IPS-18c (cell line): ENCODE results near the gene RBMY1D.
"Not testable (repeated sequence)": the region's sequence is repeated elsewhere in the genome, so short reads cannot be mapped to it uniquely, and the experiment has no call there.

Experiments used
- H3K4me3 ChIP-seq: 2 replicates; pipeline ENCODE4 v1.7.0; 2013; ENCODE audit warnings: low read depth, mild to moderate bottlenecking, low read length, moderate library complexity; ENCODE audit not compliant: insufficient read depth
- H3K9me3 ChIP-seq: one replicate; pipeline ENCODE4 v1.6.1; 2013; ENCODE audit warnings: mild to moderate bottlenecking, low read length, moderate library complexity; ENCODE audit not compliant: control insufficient read depth, insufficient read depth

RBMY1D gene

DNA sequence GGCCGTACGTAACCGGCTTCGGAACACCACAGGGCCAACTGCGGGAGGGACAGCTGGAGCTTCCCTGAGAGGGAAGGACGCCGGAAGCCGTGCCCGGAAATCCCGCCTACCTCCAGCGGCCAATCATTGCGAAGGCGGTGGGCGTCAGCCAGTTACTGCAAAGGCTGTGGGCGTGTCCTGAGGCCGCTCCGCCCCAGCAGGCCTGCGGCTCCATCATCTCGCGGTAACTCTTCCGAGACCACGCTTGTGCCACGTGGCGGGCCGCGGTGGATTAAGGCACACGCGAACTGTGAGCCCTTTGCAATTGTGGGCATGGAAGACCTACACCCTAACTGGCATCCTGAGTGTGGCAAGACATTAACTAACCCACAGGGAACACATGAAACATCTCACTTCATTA, at the start of gene RBMY1D:
TSS of gene RBMY1D (minus strand) at position 101 of the 400 bp plus-strand sequence. CDS start 2,013 bp downstream, outside the sequence.
- not testable (repeated sequence) for H3K4me3 ChIP-seq, H3K9me3 ChIP-seq

DNA sequence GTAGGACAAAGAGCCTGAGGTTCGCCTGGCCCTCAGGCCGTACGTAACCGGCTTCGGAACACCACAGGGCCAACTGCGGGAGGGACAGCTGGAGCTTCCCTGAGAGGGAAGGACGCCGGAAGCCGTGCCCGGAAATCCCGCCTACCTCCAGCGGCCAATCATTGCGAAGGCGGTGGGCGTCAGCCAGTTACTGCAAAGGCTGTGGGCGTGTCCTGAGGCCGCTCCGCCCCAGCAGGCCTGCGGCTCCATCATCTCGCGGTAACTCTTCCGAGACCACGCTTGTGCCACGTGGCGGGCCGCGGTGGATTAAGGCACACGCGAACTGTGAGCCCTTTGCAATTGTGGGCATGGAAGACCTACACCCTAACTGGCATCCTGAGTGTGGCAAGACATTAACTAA, 23.6 kb upstream of the RBMY1D start, which contains the start of gene RBMY1E:
TSS of gene RBMY1E (minus strand) at position 101 of the 400 bp plus-strand sequence. CDS start 1,978 bp downstream, outside the sequence.
- not testable (repeated sequence) for H3K4me3 ChIP-seq, H3K9me3 ChIP-seq

DNA sequence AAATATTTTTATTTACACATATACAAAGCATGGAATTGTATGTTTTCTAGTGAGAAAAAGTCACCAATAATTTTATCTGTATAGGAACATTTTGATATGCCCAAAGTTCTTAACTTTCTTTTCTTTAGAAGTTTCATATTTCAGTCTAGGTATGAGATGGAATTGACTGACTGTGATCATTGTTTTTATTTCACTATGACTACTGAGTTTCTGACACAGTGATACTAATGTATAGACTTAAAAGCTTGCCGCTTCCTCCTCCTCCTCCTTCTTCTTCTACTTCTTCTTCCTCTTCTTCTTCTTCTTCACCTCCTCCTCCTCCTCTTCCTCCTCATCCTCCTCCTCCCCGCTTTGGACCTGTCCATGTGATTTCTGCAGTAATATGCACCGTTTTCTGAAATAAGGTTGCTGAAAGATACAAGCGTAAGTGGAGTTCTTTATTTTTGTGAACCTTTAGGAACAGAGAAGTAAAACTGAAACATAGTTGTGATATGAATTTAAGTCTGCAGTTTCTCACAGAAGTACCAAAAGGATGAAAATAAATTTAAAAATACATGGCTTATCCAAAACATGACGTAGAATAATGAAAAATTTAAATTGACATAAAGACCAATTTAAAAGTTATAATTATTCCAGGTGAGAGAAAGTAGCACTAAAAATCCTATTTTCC, 24.8 kb downstream of the RBMY1D start:
- not testable (repeated sequence) for H3K4me3 ChIP-seq, H3K9me3 ChIP-seq

DNA sequence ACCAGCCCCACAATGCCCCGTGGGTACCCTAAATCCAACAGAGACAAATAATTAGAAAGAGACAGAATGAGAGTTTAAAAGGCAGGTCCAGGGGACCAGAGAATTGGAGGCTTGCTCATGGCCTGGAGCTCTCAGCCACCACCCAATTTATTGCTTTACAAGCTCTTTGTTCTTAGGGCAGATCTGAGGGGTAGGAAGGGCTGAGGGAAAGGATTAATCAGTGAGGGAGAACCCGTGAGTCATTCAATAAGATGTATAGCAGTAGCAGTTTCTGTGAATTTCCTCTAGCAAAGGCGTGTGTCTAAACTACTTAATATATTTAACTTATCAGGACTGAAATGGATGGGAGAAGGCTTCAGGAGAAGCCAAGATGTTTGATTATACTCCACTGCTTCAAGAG, 48.8 kb downstream of the RBMY1D start:
- H3K4me3 ChIP-seq, result no peak overlapping the region

DNA sequence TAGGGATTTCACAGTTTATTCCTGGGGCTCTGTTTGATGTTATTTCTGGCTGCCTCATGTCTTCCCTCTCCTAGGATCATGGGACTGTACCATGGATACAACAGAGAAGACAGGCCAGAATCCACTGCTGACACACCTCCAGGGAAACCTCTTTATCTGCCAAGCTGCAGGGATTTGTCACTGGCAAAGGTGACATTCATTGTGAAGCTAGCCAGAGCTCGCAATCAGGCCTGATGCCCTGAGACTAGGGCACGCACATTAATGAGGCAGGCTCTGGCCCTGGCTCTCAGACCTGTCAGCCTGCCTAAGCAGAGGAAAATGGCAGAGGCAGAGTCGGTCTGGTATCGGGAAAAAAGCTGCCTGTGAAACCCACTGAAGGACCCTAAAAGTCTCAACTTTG, 52.2 kb downstream of the RBMY1D start:
- Histone ChIP-seq H3K4me3 (no peak overlapping the region), H3K9me3 (no peaks in the 10 kb centered on the region)

More for the DNA sequence above, 48.8 kb downstream of the RBMY1D start:
- H3K9me3 ChIP-seq, result no peaks in the 10 kb centered on the region

DNA sequence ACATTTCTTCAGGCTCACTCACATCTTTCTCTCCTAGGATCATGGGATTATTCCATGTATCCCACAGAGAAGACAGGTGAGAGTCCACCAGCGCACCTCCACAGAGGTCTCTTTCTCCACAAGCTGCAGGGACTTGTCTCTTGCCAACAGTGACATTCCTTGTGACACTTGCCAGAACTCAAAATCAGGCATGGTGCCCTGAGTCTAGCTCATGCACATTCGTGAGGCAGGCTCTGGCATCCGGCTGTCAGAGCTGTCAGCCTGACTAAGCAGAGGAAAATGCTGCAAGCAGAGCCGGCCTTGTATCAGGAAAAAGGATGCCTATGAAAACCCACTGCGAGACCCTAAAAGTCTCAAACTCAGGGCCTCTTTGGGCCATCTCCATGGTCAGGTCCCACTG, 54.8 kb downstream of the RBMY1D start:
- no peak overlapping the region for H3K4me3 ChIP-seq
- no peaks in the 10 kb centered on the region for H3K9me3 ChIP-seq

DNA sequence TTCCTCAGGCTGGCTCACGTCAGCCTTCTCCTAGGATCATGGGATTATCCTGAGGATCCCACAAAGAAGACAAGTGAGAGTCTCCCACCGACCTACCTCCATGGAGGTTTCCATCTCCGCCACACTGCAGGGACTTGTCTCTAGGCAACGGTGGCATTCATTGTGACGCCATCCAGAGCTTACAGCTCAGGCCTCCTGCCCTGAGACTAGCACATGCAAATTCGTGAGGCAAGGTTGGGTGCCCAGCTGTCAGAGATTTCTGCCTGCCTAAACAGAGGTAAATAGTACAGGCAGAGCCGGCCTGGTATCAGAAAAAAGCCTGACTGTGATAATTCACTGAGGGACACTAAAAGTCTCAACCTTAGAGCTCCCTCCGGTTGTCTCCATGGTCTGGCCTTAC, 58.0 kb downstream of the RBMY1D start:
- Histone ChIP-seq H3K4me3 (no peak overlapping the region), H3K9me3 (no peaks in the 10 kb centered on the region)

DNA sequence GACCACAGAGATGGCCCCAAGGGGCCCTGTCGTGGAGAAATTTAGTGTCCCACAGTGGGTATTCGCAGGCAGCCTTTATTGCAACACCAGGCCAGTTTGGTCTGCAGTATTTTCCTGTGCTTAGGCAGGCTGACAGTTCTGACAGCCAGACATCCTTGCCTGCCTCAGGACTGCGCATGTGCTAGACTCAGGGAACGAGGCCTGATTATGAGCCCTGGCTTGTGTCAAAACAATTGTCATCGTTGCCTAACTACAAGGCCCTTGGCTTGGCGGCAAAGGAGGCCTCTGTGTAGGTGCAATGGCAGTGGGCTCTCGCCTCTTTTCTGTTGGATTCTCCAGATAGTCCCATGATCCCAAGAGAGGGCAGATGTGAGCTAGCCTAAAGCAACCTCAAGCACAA, 59.3 kb downstream of the RBMY1D start:
- no peaks in the 10 kb centered on the region for H3K9me3 ChIP-seq
- no peak overlapping the region for H3K4me3 ChIP-seq
